Gastrocnemius medialis (tissue), 4 donors: ENCODE measurements around the gene INPP4B. TPM values are rescaled to one million over a fixed set of nuclear protein-coding genes. Genes with fewer than 3 reads are reported as not detected.

Source experiments
- ATAC-seq, 2 donors: fragments of 150-250 bp; one replicate each; pipeline ENCODE4 v1.9.1; 2016
- DNase-seq, 2 donors: peaks; one replicate each; pipeline ENCODE4 v3.0.0-alpha.2; 2019
- H3K27ac ChIP-seq, 4 donors: fragments of 200-600 bp; sonication (generic); 1 replicate in 1 of 4; 2 replicates in 3 of 4; pipeline ENCODE4 v1.5.1; 2016 to 2018; ENCODE audit warnings: mild to moderate bottlenecking in 2 of 4, moderate library complexity in 1 of 4
- H3K27me3 ChIP-seq, 3 donors: fragments of 200-600 bp; sonication (generic) in 2 of 3; 1 replicate in 1 of 3; 2 replicates in 2 of 3; pipeline versions ENCODE4 v1.5.1 to v1.6.0; 2016 to 2019; ENCODE audit warnings: mild to moderate bottlenecking in 1 of 3, moderate library complexity in 1 of 3
- H3K36me3 ChIP-seq, 2 donors: fragments of 200-600 bp; sonication (generic) in 1 of 2; one replicate each; pipeline ENCODE4 v1.5.1; 2017 to 2018
- H3K4me1 ChIP-seq, 2 donors: fragments of 200-600 bp; sonication (generic) in 1 of 2; one replicate each; pipeline ENCODE4 v1.5.1; 2016 to 2017; ENCODE audit warnings: mild to moderate bottlenecking in 2 of 2
- H3K4me3 ChIP-seq, 4 donors: fragments of 200-600 bp; sonication (generic) in 3 of 4; 1 replicate in 1 of 4; 2 replicates in 3 of 4; pipeline ENCODE4 v1.5.1; 2016 to 2019; ENCODE audit warnings: mild to moderate bottlenecking in 2 of 4
- H3K9me3 ChIP-seq, 3 donors: fragments of 200-600 bp; sonication (generic) in 2 of 3; 1 replicate in 1 of 3; 2 replicates in 2 of 3; pipeline ENCODE4 v1.5.1; 2016 to 2019
- CTCF ChIP-seq, 5 experiments: fragments of 450-650 bp in 3 of 5; fragments of 200-600 bp in 2 of 5; sonication (generic) in 2 of 5; IDR thresholded peaks in 4 of 5; conservative IDR thresholded peaks in 1 of 5; 1 replicate in 4 of 5; 2 replicates in 1 of 5; pipeline ENCODE4 v1.5.1; 2016 to 2019; ENCODE audit warnings: antibody characterized with exemption in 5 of 5, mild to moderate bottlenecking in 3 of 5, moderate library complexity in 3 of 5
- POLR2A ChIP-seq, 2 donors: fragments of 450-650 bp; IDR thresholded peaks; one replicate each; pipeline ENCODE4 v1.6.1; 2017; ENCODE audit warnings: antibody characterized with exemption in 2 of 2, mild to moderate bottlenecking in 2 of 2, moderate library complexity in 2 of 2
- in situ Hi-C, 4 donors: fragments of 200-750 bp; cut with MboI; loops; one replicate each; pipeline versions ENCODE4 v1.15.0 to v1.8.0; 2017; ENCODE audit warnings: low sequenced_read_pairs in 4 of 4
- intact Hi-C: fragments of 100-400 bp; cut with DNase I; formaldehyde crosslinking; loops from one replicate; pipeline ENCODE4 v1.15.1; 2023; ENCODE audit warnings: low total_unique reads
- total RNA-seq, 4 donors: library from RNA; depleted of rRNA; stranded (reverse); fragments of >200 nt; gene quantifications; one replicate each; pipeline versions ENCODE4 v1.1.0 to v1.2.3, GENCODE V29; 2016

INPP4B gene
- total RNA-seq, 4 donors from 2014 or later = 7.5 to 23.6 (median 9.1) TPM

DNA sequence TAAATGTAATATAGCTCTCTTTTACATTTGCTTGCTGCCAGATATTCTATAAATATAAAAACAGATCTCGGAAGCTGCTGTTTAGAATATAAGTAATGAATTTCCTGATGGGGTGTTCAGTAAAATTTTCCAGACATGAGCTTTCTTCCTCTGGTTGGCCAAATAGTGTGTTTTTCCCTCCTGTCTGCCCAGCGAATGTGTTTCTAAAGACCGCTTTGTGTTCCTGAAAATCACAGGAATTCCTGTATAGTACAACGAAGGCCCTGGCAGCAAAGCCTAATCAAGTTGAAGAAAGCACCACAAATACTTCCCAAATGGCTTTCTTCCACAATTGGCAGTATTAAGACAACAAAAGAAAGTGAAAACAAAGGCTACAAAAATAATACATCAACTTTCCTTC, 494.1 kb downstream of the INPP4B start:
- H3K4me1 ChIP-seq = peaks cover 41 to 70% of the 10 kb centered on the region in 2 donors
- H3K36me3 ChIP-seq = no peaks in the 10 kb centered on the region
- intact Hi-C loops (loop anchor here (2.0 to 10.0 kb wide), 3 partner anchors 51 to 495 kb away; partner anchors contain the start of gene INPP4B), in situ Hi-C loops (loop anchor here in 3 of 4 donors (10.0 to 25.0 kb wide), 3 partner anchors 360 to 493 kb away; partner anchors contain the start of gene INPP4B (in 3 of the 3))
- no peaks in the 10 kb centered on the region for H3K9me3 ChIP-seq
- peak overlapping the region in 2 of 4 donors; percentile 5 to 32 for H3K4me3 ChIP-seq
- H3K27me3 ChIP-seq = no peaks in the 10 kb centered on the region
- DNase-seq = no peak
- TF ChIP-seq POLR2A (IDR thresholded peaks at IDR 0.05) = no peak
- no peak for TF ChIP-seq CTCF (IDR thresholded peaks at IDR 0.05 in 4 of 5, conservative IDR thresholded peaks at IDR 0.05 in 1 of 5)
- ATAC-seq = no peak
- H3K27ac ChIP-seq = peak overlapping the region; percentile 45 to 75 (median 60)

DNA sequence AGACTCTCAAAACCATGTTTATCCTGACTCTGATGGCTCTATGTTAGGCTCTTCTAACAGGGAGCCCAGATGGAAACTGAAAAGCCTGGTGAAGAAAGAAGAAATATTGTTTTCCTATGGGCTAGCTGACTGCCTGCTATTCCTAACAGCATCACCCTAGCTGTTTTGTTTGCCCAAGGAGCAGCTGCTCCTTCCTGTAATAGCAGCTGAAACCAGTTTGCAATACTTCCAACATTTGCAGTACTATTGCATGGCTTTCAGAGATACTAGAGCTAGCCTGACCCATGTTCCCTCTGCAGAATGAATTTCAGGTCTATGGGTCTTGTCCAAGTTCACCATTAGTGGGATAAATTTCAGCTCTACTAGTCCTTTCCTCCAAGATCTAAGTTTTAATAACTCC, 495.2 kb downstream of the INPP4B start:
- no peaks in the 10 kb centered on the region for H3K27me3 ChIP-seq
- intact Hi-C loops (loop anchor here (10.0 kb wide), 1 partner anchor 464 kb away; no protein-coding TSS in a partner anchor), in situ Hi-C loops (loop anchor here in 3 of 4 donors (10.0 to 25.0 kb wide), 3 partner anchors 361 to 494 kb away; partner anchors contain the start of gene INPP4B (in 3 of the 3))
- no peak overlapping the region for H3K4me3 ChIP-seq
- H3K27ac ChIP-seq = peak overlapping the region; percentile 50 to 75 (median 60)
- peaks cover 41 to 68% of the 10 kb centered on the region in 2 donors for H3K4me1 ChIP-seq
- H3K36me3 ChIP-seq = no peaks in the 10 kb centered on the region
- DNase-seq (peak in 1 of 2 donors; percentile 16), ATAC-seq (peak; percentile 75 to 79)
- TF ChIP-seq POLR2A (IDR thresholded peaks at IDR 0.05) (no peak), CTCF (IDR thresholded peaks at IDR 0.05 in 4 of 5, conservative IDR thresholded peaks at IDR 0.05 in 1 of 5) (no peak)
- H3K9me3 ChIP-seq = no peaks in the 10 kb centered on the region

DNA sequence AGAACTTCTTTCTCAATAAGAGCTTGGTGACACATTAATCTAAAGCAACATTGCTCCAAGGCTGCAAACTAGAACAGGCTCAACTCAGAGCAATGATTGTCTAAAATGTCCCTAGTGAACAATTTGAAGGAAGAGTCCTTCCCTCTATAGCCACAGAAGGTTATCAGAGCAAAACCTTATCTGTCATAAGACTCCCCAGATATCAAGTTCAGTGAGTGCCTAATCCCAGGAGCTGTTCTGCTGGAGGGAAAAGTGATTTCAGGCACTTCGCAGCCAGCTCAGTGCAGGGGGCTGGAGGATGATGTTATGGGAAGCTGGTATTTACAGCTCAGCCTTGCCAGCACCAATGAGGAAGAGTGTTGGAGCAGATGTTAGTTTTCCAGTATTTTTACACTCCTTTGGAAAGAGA, 497.5 kb downstream of the INPP4B start:
- intact Hi-C loops = no loop called here
- no peak for ATAC-seq
- H3K27ac ChIP-seq = peak overlapping the region in 1 of 4 donors; percentile 23

GRCh38 chr4:142347241-142347640, 498.9 kb downstream of the INPP4B start:
- intact Hi-C loops = no loop called here
- Histone ChIP-seq H3K36me3 (no peaks in the 10 kb centered on the region), H3K27ac (no peak overlapping the region), H3K4me1 (peaks cover 26 to 42% of the 10 kb centered on the region in 2 donors), H3K27me3 (no peaks in the 10 kb centered on the region), H3K9me3 (no peaks in the 10 kb centered on the region), H3K4me3 (no peak overlapping the region)
- DNase-seq (no peak), ATAC-seq (no peak)
- in situ Hi-C loops = loop anchor here in 1 of 4 donors (25.0 kb wide), 1 partner anchor 365 kb away; no protein-coding TSS in a partner anchor
- no peak for TF ChIP-seq CTCF (IDR thresholded peaks at IDR 0.05 in 4 of 5, conservative IDR thresholded peaks at IDR 0.05 in 1 of 5)
- TF ChIP-seq POLR2A (IDR thresholded peaks at IDR 0.05) = no peak

More for the DNA sequence above, 497.5 kb downstream of the INPP4B start:
- TF ChIP-seq CTCF (IDR thresholded peaks at IDR 0.05 in 4 of 5, conservative IDR thresholded peaks at IDR 0.05 in 1 of 5) (no peak), POLR2A (IDR thresholded peaks at IDR 0.05) (no peak)
- Histone ChIP-seq H3K27me3 (no peaks in the 10 kb centered on the region), H3K4me1 (peaks cover 34 to 55% of the 10 kb centered on the region in 2 donors), H3K36me3 (no peaks in the 10 kb centered on the region), H3K9me3 (no peaks in the 10 kb centered on the region), H3K4me3 (no peak overlapping the region)
- no peak for DNase-seq
- in situ Hi-C loops = loop anchor here in 1 of 4 donors (25.0 kb wide), 1 partner anchor 364 kb away; no protein-coding TSS in a partner anchor
